Measurements from ENCODE around the gene ERICH6B. TPM values are rescaled to one million over a fixed set of nuclear protein-coding genes. Genes with fewer than 3 reads are reported as not detected.

The ERICH6B gene
- total RNA-seq, 1 experiment from 2014 or later: not detected

DNA sequence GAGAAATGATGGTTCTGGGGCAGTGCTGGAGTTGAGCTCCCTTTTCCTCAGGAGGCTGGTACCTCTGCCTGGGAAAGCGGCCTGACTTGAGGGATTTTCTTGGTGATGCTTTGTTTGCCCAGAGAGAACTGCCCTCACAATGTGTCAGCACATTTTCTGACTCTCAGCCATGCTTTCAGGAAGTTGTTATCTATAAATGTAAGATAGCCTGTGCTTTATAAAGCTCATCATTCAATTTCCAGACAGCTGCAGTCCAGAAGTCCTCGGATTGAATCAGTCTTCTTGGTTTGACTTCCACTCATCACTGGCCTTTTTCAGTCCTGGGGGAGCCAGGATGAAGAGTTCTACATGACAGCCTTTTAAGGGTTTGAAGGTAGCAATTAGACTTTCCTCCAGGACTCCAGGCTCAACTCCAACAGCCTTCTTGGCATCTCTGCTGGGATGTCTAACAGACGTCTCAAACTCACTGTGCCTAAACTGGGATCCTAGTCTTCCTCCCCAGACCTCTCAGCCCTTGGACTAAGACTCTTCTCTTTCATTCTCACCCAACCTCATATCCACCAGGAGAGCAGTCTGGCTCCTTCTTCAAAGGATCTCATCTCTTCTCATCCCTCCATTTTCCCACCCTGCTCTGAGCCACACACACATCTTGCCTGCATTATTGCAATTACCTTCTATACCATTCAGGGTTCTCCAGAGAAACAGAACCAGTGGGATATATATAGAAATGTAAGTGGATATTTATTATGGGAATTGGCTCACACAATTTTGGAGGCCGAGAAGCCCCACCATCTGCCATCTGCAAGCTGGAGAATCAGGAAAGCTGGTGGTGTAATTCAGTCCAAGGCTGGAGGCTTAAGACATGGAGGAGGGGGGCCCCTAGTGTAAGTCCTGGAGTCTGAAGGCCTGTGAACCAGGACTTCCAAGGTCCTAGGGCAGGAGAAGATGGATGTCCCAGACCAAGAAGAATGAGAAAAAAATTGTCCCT, 13.1 kb downstream of the ERICH6B start:
- no peak for DNase-seq (ENCODE audit: low read depth)

DNA sequence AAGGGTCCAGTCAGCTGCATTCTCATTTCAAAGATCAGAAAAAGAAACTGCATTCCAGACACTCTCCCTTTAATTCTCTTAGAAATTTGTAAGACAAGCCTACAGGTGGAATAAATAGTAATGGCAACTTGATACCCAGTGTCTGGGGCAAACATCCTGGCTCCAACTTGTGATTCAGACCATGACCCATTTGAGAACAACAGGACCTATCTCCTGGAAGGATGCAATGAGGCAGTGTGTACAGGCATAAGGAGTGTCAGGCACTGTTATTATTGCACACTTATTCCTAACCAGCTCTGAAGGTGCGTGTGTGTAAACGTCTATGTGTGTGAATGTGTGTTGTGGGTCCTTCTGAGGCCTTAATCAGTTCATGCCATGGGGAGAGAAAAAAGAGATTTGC, 13.9 kb downstream of the ERICH6B start:
- no peak for DNase-seq (ENCODE audit: low read depth)

DNA sequence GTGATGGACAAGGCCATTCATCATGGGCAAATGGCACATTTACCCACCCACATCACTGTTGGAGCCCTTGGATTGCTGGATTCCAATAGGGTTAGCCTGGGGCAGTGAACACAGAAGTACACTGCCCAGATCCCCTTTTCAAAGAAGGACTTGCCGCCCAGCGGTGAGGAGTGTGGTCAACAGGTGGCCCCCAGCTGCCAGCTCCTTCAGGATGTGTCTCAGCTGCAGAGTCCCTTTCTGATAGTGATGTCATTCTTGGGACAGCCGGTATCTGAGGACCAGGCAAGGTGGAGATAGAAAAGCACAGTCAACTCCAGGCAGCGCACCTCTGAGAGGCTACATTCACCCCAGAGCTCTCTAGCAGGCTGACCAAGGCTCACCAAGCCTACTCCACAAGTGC, 16.9 kb downstream of the ERICH6B start:
- DNase-seq (ENCODE audit: low read depth): no peak

GRCh38 chr13:45596800-45597475, 18.6 kb downstream of the ERICH6B start:
- DNase-seq (ENCODE audit: low read depth): no peak

- no peak for DNase-seq (ENCODE audit: low read depth)
Measured at GRCh38 chr13:45595965-45596364, 19.6 kb downstream of the ERICH6B start.

- no peak for DNase-seq (ENCODE audit: low read depth)
Measured at GRCh38 chr13:45594764-45595163, 20.8 kb downstream of the ERICH6B start.

DNA sequence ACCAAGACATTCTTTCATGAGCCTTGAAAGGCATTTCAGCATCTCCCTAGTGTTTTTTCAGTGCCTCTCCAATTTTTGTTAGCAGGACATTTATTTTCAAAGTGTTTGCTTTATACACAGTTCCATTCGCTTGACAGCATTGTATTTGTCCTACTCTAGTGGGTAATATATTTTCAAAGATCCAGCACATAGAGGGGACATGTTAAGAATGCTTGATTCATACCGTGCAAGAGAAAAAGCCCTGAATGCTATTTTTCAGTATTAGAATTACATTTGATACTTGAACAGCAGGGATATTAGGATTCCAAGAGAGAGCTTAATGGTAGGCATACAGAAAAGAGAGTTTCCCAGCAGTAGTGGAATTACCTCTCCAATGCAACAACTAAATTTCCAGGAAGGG, 21.3 kb downstream of the ERICH6B start:
- no peak for DNase-seq (ENCODE audit: low read depth)

DNA sequence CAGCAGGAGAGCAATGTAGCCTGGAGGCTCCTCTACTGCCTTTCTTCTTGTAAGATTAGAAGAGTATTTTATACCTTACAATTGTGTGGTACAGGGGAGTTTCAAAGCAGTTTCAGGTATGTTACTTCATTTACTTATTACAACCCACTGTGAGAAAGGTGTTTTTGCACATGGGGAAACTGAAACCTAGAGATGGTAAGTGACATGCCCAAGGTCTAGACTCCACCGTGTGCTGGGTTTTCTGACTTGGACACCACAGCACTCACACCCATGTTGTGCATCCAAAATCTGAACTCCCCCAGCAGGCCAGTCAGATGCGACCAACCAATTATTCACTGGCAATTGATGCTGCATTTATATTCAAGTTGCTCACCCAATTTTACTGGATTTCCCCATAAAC, 22.8 kb downstream of the ERICH6B start:
- DNase-seq (ENCODE audit: low read depth): no peak

DNA sequence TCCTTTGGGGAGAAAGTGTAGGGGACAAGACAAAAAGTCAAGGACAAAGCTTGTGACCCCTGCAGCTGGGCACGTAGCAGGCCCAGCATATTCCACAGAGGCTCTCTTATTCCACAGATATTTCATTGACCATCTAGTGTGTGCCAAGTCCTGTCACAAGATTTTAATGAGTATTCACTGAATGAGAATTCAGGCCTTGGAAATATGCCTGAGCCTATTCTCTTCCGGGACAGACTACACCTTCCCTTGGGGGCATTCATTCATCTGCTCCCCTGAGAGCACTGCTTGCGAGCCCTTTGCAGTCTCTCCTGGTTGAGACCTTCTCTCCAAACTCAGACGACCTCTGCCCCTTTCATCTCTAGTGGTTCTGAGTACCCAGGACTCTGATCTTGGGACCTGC, 25.5 kb downstream of the ERICH6B start:
- no peak for DNase-seq (ENCODE audit: low read depth)

GRCh38 chr13:45587897-45588296, 27.6 kb downstream of the ERICH6B start:
- no peak for DNase-seq (ENCODE audit: low read depth)

DNA sequence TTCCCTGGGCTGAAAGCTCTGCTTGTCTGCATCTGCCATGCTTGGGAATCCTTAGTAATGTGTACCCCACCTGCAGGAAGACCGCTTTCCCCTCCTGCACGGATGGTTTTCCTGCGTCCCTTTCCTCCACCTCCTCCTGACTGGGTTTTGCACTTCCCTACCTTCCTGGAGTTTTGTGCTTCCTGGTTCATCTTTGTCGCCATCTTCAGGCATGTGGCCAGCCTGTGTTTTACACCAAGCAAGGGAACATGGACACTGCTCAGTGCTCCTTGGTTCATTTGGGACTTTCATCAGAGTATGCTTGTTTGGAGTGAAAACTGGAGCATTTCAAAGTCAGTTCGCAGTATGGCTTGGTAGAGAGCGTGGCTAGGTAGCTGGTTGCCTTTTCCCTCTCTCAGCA, 30.7 kb downstream of the ERICH6B start:
- peak; percentile 8 for DNase-seq (ENCODE audit: low read depth)

DNA sequence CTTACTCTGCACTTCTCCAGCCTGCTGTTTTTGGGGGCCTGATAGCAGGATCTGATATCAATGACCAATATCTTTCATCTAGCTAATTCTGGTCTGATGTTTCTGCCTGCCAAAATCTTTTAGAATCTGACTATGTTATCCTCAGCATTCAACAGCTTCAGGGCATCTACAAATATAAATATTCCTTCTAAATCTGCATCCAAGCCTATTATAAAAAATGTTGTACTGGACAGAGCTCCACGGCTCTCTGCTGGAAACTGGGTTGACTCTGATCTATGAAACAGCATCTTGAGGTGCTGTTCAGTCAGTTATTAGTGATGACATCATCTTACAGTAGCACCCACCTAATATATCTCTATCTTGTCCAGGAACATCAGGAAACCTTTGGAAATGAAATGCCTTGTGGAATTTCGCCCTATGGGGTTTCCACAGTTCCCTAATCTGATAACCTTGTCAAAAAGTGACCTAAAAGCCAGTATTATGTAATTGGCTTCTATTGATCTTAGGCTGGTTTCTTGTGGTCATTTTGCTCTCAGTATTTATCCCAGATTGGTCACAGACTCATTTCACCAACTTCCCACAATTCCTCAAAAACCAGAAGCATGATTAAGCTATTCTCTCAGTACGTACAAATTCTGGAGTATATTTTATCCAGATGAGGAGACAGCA, 33.0 kb downstream of the ERICH6B start:
- DNase-seq (ENCODE audit: low read depth): no peak

DNA sequence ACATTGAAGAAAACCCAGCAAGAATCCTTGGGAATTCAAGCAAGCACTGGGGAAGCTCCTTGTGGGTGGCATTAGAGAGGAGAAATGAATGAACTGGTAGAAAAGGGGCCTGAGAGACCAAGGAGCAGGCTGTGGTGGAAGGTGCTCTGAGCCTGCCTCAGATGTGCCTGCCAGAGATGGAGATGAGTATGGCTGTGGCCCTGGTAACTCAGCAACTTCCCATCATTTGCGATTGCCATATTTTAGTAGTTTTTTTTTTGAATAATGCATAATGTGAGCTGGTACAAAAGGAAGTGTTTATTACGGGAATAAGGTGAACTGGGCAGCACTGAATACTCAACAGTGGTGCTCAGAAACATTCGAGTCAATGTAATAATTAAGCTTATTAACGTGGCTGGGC, 39.1 kb downstream of the ERICH6B start:
- no peak for DNase-seq (ENCODE audit: low read depth)

DNA sequence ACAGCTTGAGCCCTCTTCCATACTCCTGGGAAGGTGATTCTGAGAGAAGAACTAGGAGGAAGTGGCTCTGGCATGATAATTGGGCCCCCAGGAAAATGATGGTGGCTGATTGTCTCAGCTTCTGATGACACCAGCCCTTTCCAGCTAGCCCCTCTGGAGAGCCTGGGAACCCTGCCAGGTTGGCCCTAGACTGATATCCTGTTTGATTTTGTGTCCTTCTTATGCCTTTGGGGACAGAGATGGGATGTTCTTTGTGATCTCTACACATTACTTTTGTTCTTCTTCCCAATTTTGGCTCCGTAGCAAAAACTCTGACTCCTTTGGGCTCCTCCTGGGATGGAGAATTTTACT, 39.7 kb downstream of the ERICH6B start:
- DNase-seq (ENCODE audit: low read depth): peak; percentile 12

DNA sequence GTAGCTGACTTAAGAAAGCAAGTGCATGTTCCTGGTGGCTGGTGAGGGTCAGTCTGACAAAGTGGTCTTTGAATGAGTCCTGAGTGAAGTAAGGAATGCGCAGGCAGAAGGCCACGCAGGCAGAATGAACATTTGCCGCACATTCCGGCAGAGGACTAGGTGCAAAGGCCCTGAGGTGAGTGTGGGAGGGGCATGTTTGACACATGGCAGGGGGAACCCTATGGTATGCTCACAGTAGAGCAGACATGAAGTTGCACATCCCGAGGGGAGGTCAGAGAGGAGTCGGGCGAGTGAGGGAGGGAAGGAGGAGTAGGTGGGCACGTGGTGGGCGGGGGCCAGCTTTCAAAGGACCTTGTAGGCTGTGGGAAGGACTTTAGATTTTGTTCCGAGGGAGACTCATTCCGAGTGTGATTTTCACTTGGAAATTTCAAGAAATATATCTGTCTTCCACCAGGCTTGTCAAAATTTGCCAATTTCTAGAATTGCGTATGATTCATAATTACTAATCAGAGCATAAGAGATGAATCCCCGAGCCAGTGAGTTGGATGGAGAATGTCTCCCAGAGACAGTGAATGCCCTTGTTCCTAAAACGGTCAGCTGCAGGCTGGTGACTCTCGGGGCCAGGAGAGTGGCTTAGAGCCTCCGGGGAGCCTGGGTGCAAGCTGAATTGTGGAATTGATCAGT, 40.3 kb downstream of the ERICH6B start:
- DNase-seq (ENCODE audit: low read depth): peak; percentile 21

- no peak for DNase-seq (ENCODE audit: low read depth)
Measured at GRCh38 chr13:45565331-45565730, 50.2 kb downstream of the ERICH6B start.

GRCh38 chr13:45564133-45564776, 51.3 kb downstream of the ERICH6B start:
- DNase-seq (ENCODE audit: low read depth): peak; percentile 64

GRCh38 chr13:45554604-45555109, 60.9 kb downstream of the ERICH6B start:
- DNase-seq (ENCODE audit: low read depth): no peak

GRCh38 chr13:45548281-45548680, 67.3 kb downstream of the ERICH6B start:
- no peak for DNase-seq (ENCODE audit: low read depth)

DNA sequence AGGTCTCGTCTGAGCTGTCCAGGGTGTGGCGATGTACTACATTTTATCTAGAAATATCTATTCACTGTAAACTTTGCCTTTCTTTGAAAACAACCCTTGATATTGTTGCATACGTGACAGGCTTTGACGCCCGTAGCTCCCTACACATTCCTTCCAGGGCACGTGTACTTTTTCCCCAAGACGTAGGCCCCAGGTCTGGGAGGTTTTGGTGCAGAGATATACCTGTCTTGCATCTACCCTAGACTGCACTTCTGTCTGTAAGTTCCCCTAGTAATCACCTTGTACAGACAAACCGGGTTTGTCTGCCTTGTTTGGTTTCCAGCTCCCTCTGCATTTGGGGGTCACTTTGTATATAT, 69.2 kb downstream of the ERICH6B start:
- DNase-seq (ENCODE audit: low read depth): no peak

All from HT1080 (cell line).